ENCODE measurements around the gene FAM25G.
"Not testable (repeated sequence)": the region's sequence is repeated elsewhere in the genome, so short reads cannot be mapped to it uniquely, and the experiment has no call there.

Gene FAM25G

GRCh38 chr10:47491600-47491999 lies at the start of gene FAM25G:
Gene FAM25G, minus strand, starts transcription at chr10:47491700. Its CDS starts 26 bp downstream, at chr10:47491674.
- DNase-seq: not testable (repeated sequence)

- DNase-seq: not testable (repeated sequence)
These were observed 44.9 kb upstream of the FAM25G start for GRCh38 chr10:47536430-47536829.

- not testable (repeated sequence) for DNase-seq
These were observed 32.0 kb upstream of the FAM25G start, which contains the start of gene AGAP9 for GRCh38 chr10:47523475-47523874. Gene AGAP9, minus strand, starts transcription at chr10:47523638. Its CDS starts 112 bp downstream, at chr10:47523526.

GRCh38 chr10:47502313-47502712 lies 10.8 kb upstream of the FAM25G start:
- not testable (repeated sequence) for DNase-seq

GRCh38 chr10:47494226-47494625 lies 2.7 kb upstream of the FAM25G start:
- DNase-seq: not testable (repeated sequence)

- not testable (repeated sequence) for DNase-seq
These were observed 1.9 kb downstream of the FAM25G start for GRCh38 chr10:47489630-47490029.

- DNase-seq: not testable (repeated sequence)
These were observed 5.6 kb downstream of the FAM25G start for GRCh38 chr10:47485943-47486342.

GRCh38 chr10:47484786-47485185 lies 6.7 kb downstream of the FAM25G start:
- DNase-seq: not testable (repeated sequence)

- DNase-seq: not testable (repeated sequence)
These were observed 7.6 kb downstream of the FAM25G start, which contains the start of gene ANXA8 for GRCh38 chr10:47483923-47484322. Gene ANXA8, minus strand, starts transcription at chr10:47484115. Its CDS starts 182 bp downstream, at chr10:47483933.

GRCh38 chr10:47482367-47482766 lies 9.1 kb downstream of the FAM25G start:
- not testable (repeated sequence) for DNase-seq

GRCh38 chr10:47481768-47482181 lies 9.7 kb downstream of the FAM25G start:
- DNase-seq: not testable (repeated sequence)

GRCh38 chr10:47481182-47481766 lies 10.2 kb downstream of the FAM25G start:
- not testable (repeated sequence) for DNase-seq

- DNase-seq: not testable (repeated sequence)
These were observed 11.4 kb downstream of the FAM25G start for GRCh38 chr10:47480133-47480532.

- DNase-seq: not testable (repeated sequence)
These were observed 13.4 kb downstream of the FAM25G start for GRCh38 chr10:47478114-47478513.

GRCh38 chr10:47477078-47477477 lies 14.4 kb downstream of the FAM25G start:
- not testable (repeated sequence) for DNase-seq

- DNase-seq: not testable (repeated sequence)
These were observed 16.4 kb downstream of the FAM25G start for GRCh38 chr10:47475101-47475500.

GRCh38 chr10:47473516-47473915 lies 18.0 kb downstream of the FAM25G start:
- DNase-seq: not testable (repeated sequence)

GRCh38 chr10:47472647-47473046 lies 18.9 kb downstream of the FAM25G start:
- DNase-seq: not testable (repeated sequence)

- DNase-seq: not testable (repeated sequence)
These were observed 19.4 kb downstream of the FAM25G start for GRCh38 chr10:47472072-47472471.

- DNase-seq: not testable (repeated sequence)
These were observed 22.6 kb downstream of the FAM25G start for GRCh38 chr10:47468731-47469528.

GRCh38 chr10:47467957-47468356 lies 23.5 kb downstream of the FAM25G start:
- DNase-seq: not testable (repeated sequence)

GRCh38 chr10:47467458-47467857 lies 24.0 kb downstream of the FAM25G start:
- not testable (repeated sequence) for DNase-seq

GRCh38 chr10:47465216-47465917 lies 26.1 kb downstream of the FAM25G start:
- DNase-seq: not testable (repeated sequence)
